Neural crest cell (in vitro differentiated cells): ENCODE data around the gene ZNF689. TPM values are rescaled to one million over a fixed set of nuclear protein-coding genes. Genes with fewer than 3 reads are reported as not detected.
"Not testable (repeated sequence)": the region's sequence is repeated elsewhere in the genome, so short reads cannot be mapped to it uniquely, and the experiment has no call there.

Source experiments
- DNase-seq: peaks from one replicate; pipeline ENCODE4 v3.0.0; 2021; ENCODE audit warnings: low read depth, mixed read lengths, low spot score
- H3K27ac Mint-ChIP-seq: one replicate; pipeline ENCODE4 v1.8.0; 2021; ENCODE audit warnings: mild to moderate bottlenecking, mixed read lengths; ENCODE audit not compliant: unreplicated experiment
- H3K27me3 Mint-ChIP-seq: 2 replicates; pipeline ENCODE4 v1.8.0; 2021; ENCODE audit warnings: low read depth, mild to moderate bottlenecking, mixed read lengths
- H3K36me3 Mint-ChIP-seq: 2 replicates; pipeline ENCODE4 v1.8.0; 2021; ENCODE audit warnings: low read depth, mild to moderate bottlenecking, mixed read lengths
- H3K4me1 Mint-ChIP-seq: 2 replicates; pipeline ENCODE4 v1.8.0; 2021; ENCODE audit warnings: mixed read lengths
- H3K4me3 Mint-ChIP-seq: one replicate; pipeline ENCODE4 v1.8.0; 2021; ENCODE audit warnings: mild to moderate bottlenecking, mixed read lengths
- H3K9me3 Mint-ChIP-seq: 2 replicates; pipeline ENCODE4 v1.8.0; 2021; ENCODE audit warnings: mixed read lengths
- total RNA-seq: library from RNA; stranded (reverse); gene quantifications from 2 replicates; pipeline ENCODE4 v1.2.1, GENCODE V29; 2021
- TF ChIP-seq, protein P1 (sequence below): fragments of 200-600 bp; sonication (generic); conservative IDR thresholded peaks from 2 replicates; pipeline ENCODE4 v1.5.0; 2021; ENCODE audit warnings: antibody characterized with exemption, mild to moderate bottlenecking

Gene ZNF689
- total RNA-seq, 1 donor from 2014 or later = 23.0 TPM

DNA sequence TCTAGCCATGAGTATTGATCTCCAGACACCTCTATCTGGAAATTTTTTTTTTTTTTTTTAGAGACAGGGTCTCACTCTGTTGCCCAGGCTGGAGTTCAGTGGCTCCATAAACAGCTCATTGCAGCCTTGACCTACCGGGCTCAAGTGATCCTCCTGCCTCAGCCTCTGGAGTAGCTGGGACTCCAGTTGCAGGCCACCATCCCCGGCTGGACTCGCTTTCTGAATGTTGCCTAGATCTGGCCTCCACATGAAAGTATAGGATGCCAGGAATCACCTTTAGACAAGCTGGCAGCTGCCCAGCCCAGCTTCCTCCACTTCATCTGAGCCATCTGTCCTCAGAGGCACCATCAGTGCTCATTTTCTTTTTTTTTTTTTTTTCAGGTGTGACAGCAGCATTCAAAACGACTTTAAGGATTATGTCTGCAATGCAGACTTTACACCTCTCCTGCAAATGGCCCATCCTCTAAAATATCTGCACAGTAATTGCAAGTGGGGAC is 34.2 kb upstream of the ZNF689 start:
- H3K4me3 Mint-ChIP-seq = no peak overlapping the region

DNA sequence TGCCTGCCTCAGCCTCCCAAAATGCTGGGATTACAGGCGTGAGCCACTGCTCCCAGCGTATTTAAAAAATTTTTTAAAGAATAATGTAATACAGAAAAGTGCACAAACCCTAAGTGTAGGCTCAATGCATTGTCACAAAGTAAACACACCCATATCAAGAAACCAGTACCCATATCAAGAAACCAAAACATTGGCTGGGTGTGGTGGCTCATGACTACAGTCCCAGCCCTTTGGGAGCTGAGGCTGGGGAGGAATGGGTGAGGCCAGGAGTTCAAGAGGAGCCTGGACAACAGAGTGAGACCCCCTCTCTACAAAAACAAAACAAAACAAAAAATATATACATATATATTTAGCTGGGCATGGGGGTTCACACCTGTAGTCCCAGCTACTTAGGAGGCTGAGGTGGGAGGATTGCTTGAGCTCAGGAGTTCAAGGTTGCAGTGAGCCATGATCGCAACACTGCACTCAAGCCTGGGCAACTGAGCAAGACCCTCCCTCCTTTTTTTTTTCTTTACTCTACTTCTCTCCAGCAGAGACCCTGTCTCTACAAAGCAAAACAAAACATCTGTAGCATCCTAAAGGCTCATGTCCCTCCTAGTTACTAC is 31.3 kb upstream of the ZNF689 start:
- Mint-ChIP-seq H3K27me3 (peaks cover 4% of the 10 kb centered on the region), H3K4me1 (no peaks in the 10 kb centered on the region)

More for the DNA sequence above, 34.2 kb upstream of the ZNF689 start:
- TF ChIP-seq, protein P1, sequence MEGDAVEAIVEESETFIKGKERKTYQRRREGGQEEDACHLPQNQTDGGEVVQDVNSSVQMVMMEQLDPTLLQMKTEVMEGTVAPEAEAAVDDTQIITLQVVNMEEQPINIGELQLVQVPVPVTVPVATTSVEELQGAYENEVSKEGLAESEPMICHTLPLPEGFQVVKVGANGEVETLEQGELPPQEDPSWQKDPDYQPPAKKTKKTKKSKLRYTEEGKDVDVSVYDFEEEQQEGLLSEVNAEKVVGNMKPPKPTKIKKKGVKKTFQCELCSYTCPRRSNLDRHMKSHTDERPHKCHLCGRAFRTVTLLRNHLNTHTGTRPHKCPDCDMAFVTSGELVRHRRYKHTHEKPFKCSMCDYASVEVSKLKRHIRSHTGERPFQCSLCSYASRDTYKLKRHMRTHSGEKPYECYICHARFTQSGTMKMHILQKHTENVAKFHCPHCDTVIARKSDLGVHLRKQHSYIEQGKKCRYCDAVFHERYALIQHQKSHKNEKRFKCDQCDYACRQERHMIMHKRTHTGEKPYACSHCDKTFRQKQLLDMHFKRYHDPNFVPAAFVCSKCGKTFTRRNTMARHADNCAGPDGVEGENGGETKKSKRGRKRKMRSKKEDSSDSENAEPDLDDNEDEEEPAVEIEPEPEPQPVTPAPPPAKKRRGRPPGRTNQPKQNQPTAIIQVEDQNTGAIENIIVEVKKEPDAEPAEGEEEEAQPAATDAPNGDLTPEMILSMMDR = no peak
- H3K27me3 Mint-ChIP-seq = peaks cover 4% of the 10 kb centered on the region
- no peaks in the 10 kb centered on the region for H3K9me3 Mint-ChIP-seq
- H3K4me1 Mint-ChIP-seq = no peaks in the 10 kb centered on the region
- H3K27ac Mint-ChIP-seq = no peak overlapping the region
- DNase-seq = no peak
- H3K36me3 Mint-ChIP-seq = no peaks in the 10 kb centered on the region

DNA sequence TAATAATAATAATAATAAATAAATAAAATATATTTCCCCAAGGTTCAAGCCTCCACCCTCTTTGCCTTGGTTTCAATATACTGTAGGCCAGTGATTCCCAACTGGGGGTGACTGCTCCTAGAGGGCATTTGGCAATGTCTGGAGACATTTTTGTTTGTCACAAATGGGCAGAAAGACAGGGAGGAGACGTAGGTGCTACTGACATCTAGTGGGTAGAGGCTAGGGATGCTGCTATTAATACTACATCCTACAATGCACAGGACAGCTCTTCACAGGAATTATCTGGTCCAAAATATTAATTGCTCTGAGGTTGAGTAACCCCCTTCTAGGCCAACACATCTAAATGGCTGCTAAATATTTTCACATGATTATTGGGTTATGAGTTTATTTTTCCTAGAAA is 27.8 kb upstream of the ZNF689 start:
- no peak for DNase-seq
- TF ChIP-seq, protein P1 = peak; percentile 64
- Mint-ChIP-seq H3K36me3 (no peaks in the 10 kb centered on the region), H3K9me3 (no peaks in the 10 kb centered on the region), H3K4me1 (peaks cover 19% of the 10 kb centered on the region), H3K27me3 (peaks cover 4% of the 10 kb centered on the region), H3K4me3 (peak overlapping the region; percentile 70), H3K27ac (no peak overlapping the region)

More for the DNA sequence above, 31.3 kb upstream of the ZNF689 start:
- TF ChIP-seq, protein P1 = no peak
- no peak overlapping the region for H3K27ac Mint-ChIP-seq
- DNase-seq = no peak
- H3K36me3 Mint-ChIP-seq = no peaks in the 10 kb centered on the region
- no peak overlapping the region for H3K4me3 Mint-ChIP-seq
- H3K9me3 Mint-ChIP-seq = no peaks in the 10 kb centered on the region

DNA sequence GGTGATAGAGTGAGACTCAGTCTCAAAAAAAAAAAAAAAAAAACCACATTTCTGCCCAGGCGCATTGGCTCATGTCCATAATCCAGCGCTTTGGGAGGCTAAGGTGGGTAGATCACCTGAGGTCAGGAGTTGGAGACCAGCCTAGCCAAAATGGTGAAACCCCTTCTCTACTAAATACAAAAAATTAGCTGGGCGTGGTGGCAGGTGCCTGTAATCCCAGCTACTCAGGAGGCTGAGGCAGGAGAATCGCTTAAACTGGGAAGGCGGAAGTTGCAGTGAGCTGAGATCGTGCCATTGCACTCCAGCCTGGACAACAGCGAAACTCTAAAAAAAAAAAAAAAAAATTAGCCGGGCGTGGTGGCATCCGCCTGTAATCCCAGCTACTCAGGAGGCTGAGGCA is 26.9 kb upstream of the ZNF689 start:
- not testable (repeated sequence) for H3K27ac Mint-ChIP-seq, DNase-seq, H3K9me3 Mint-ChIP-seq, H3K36me3 Mint-ChIP-seq, H3K4me3 Mint-ChIP-seq, H3K27me3 Mint-ChIP-seq
- peaks cover 19% of the 10 kb centered on the region for H3K4me1 Mint-ChIP-seq

DNA sequence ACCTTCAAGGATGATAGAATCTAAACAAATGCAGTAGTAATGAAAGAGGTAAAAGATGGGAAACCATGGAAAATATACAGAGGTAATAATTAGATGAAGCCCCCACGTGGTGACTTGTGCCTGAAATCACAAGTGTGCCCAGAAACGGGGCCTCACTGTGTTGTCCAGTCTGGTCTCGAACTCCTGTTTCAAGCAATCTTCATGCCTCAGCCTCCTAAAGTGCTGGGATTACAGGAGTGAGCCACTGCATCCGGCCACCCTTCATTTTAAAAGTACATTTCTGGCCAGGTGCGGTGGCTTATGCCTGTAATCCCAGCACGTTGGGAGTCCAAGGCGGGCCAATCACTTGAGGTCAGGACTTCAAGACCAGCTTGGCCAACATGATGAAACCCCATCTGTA is 26.4 kb upstream of the ZNF689 start:
- peaks cover 4% of the 10 kb centered on the region for H3K27me3 Mint-ChIP-seq
- TF ChIP-seq, protein P1 = no peak
- DNase-seq = no peak
- H3K27ac Mint-ChIP-seq = no peak overlapping the region
- H3K36me3 Mint-ChIP-seq = no peaks in the 10 kb centered on the region
- no peaks in the 10 kb centered on the region for H3K9me3 Mint-ChIP-seq
- H3K4me3 Mint-ChIP-seq = no peak overlapping the region
- H3K4me1 Mint-ChIP-seq = peaks cover 19% of the 10 kb centered on the region

DNA sequence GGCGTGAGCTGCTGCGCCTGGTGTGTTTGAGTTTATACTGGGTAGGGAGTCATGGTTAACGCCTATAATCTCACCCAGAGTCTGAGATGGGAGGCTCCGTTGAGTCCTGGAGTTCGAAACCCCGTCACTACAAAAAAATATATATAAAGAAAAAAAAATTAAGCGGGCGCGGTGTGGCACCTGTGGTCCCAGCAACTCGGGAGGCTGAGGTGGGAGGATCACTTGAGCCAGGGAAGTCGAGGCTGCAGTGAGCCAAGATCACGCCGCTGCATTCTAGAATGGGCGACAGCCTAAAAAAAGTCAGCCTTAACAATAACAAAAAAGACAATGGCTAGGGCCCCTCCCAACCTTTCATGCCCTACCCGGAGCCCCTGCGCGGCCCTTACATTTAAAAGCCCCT is 23.3 kb upstream of the ZNF689 start:
- TF ChIP-seq, protein P1 = no peak
- H3K9me3 Mint-ChIP-seq = no peaks in the 10 kb centered on the region
- no peaks in the 10 kb centered on the region for H3K36me3 Mint-ChIP-seq
- H3K27ac Mint-ChIP-seq = no peak overlapping the region
- peak overlapping the region; percentile 95 for H3K4me3 Mint-ChIP-seq
- H3K4me1 Mint-ChIP-seq = peaks cover 22% of the 10 kb centered on the region
- DNase-seq = no peak
- no peaks in the 10 kb centered on the region for H3K27me3 Mint-ChIP-seq

DNA sequence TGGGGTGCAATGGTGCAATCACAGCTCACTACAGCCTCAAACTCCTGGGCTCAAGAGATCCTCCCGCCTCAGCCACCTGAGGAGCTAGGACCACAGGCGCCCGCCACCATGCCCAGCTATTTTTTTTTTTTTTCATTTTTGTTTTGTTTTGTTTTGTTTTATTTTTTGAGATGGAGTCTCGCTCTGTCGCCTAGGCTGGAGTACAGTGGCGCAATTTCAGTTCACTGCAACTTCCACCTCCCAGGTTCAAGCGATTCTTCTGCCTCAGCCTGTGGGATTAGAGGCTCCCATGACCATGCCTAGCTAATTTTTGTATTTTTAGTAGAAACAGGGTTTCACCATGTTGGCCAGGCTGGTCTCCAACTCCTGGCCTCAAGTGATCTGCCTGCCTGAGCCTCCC is 22.3 kb upstream of the ZNF689 start:
- H3K4me3 Mint-ChIP-seq, DNase-seq, H3K27ac Mint-ChIP-seq, H3K36me3 Mint-ChIP-seq, H3K9me3 Mint-ChIP-seq, H3K27me3 Mint-ChIP-seq: not testable (repeated sequence)
- peaks cover 23% of the 10 kb centered on the region for H3K4me1 Mint-ChIP-seq
